Effector memory CD8-positive, alpha-beta T cell (primary cell): ENCODE measurements around the gene HOXA9.

Source experiments
- ATAC-seq: fragments of 150-1000 bp; cut with Tn5 transposase; replicated peaks from 2 replicates; pipeline ENCODE4 v1.10.0; 2021; ENCODE audit warnings: mild to moderate bottlenecking, moderate library complexity
- DNase-seq, 3 experiments: peaks; one replicate each; pipeline ENCODE4 v3.0.0; 2021
- H3K27ac Mint-ChIP-seq, 2 donors: one replicate each; pipeline ENCODE4 v1.8.0; 2022; ENCODE audit warnings: mild to moderate bottlenecking in 2 of 2, mixed read lengths in 2 of 2, moderate library complexity in 2 of 2
- H3K27me3 Mint-ChIP-seq, 2 donors: one replicate each; pipeline ENCODE4 v1.8.0; 2022; ENCODE audit warnings: mixed read lengths in 2 of 2
- H3K36me3 Mint-ChIP-seq: one replicate; pipeline ENCODE4 v1.8.0; 2022; ENCODE audit warnings: mild to moderate bottlenecking, moderate library complexity, mixed read lengths; ENCODE audit not compliant: insufficient read depth
- H3K4me1 Mint-ChIP-seq, 2 donors: one replicate each; pipeline ENCODE4 v1.8.0; 2022; ENCODE audit warnings: low read depth in 2 of 2, mixed read lengths in 2 of 2
- H3K4me3 Mint-ChIP-seq, 2 donors: one replicate each; pipeline ENCODE4 v1.8.0; 2022; ENCODE audit warnings: mild to moderate bottlenecking in 2 of 2, mixed read lengths in 2 of 2, moderate library complexity in 2 of 2
- H3K9me3 Mint-ChIP-seq, 2 donors: one replicate each; pipeline ENCODE4 v1.8.0; 2022; ENCODE audit warnings: mixed read lengths in 2 of 2

HOXA9 gene

GRCh38 chr7:27144781-27145164 is 20.6 kb downstream of the HOXA9 start:
- H3K9me3 Mint-ChIP-seq, result no peaks in the 10 kb centered on the region
- no peak for ATAC-seq
- H3K4me1 Mint-ChIP-seq, result peaks cover 2 to 3% of the 10 kb centered on the region in 2 donors
- H3K36me3 Mint-ChIP-seq, result no peaks in the 10 kb centered on the region
- H3K4me3 Mint-ChIP-seq, result no peak overlapping the region
- no peak overlapping the region for H3K27ac Mint-ChIP-seq
- no peak for DNase-seq
- peaks cover 49 to 71% of the 10 kb centered on the region in 2 donors for H3K27me3 Mint-ChIP-seq

- H3K36me3 Mint-ChIP-seq, result no peaks in the 10 kb centered on the region
- peaks cover 49 to 67% of the 10 kb centered on the region in 2 donors for H3K27me3 Mint-ChIP-seq
- no peak overlapping the region for H3K27ac Mint-ChIP-seq
- no peak overlapping the region for H3K4me3 Mint-ChIP-seq
- no peak for ATAC-seq
- no peaks in the 10 kb centered on the region for H3K9me3 Mint-ChIP-seq
- DNase-seq, result no peak
- H3K4me1 Mint-ChIP-seq, result peaks cover 2 to 3% of the 10 kb centered on the region in 2 donors
These were observed 21.2 kb downstream of the HOXA9 start for GRCh38 chr7:27143950-27144780.

- DNase-seq (no peak), ATAC-seq (no peak)
- H3K4me1 Mint-ChIP-seq, result peaks cover 2 to 3% of the 10 kb centered on the region in 2 donors
- no peaks in the 10 kb centered on the region for H3K36me3 Mint-ChIP-seq
- no peaks in the 10 kb centered on the region for H3K9me3 Mint-ChIP-seq
- H3K27ac Mint-ChIP-seq, result no peak within 1 kb of the TSS
- H3K4me3 Mint-ChIP-seq, result no peak within 1 kb of the TSS
- H3K27me3 Mint-ChIP-seq, result peaks cover 50 to 66% of the 10 kb centered on the region in 2 donors
These were observed 22.1 kb downstream of the HOXA9 start, which contains the start of gene HOXA5 for GRCh38 chr7:27143023-27143949. TSS of gene HOXA5 (minus strand) at chr7:27143681. CDS start at chr7:27143607, 74 bp downstream.

DNA sequence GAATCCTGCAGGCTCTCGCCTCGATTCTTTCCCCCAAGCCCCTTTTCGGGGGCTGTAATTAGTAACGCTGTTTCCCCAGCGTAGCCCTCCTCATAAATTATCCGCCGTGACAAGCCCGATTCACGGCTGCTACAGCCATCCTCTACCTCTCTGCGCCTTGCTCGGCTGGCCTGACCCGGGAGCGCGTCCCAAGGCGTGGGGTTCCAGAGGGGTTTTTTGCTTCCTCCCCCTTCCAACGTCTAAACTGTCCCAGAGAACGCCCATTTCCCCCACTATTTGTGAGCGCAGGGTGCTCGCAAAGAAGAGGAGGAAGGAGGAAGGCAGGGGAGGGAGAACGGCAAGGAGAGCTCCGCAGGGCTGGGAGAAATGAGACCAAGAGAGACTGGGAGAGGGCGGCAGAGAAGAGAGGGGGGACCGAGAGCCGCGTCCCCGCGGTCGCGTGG is 22.7 kb downstream of the HOXA9 start:
- DNase-seq (no peak), ATAC-seq (no peak)
- no peaks in the 10 kb centered on the region for H3K4me1 Mint-ChIP-seq
- no peak overlapping the region for H3K27ac Mint-ChIP-seq
- no peak overlapping the region for H3K4me3 Mint-ChIP-seq
- H3K9me3 Mint-ChIP-seq, result no peaks in the 10 kb centered on the region
- H3K36me3 Mint-ChIP-seq, result no peaks in the 10 kb centered on the region
- H3K27me3 Mint-ChIP-seq, result peaks cover 52 to 66% of the 10 kb centered on the region in 2 donors

- H3K27me3 Mint-ChIP-seq, result peaks cover 53 to 66% of the 10 kb centered on the region in 2 donors
- no peak for ATAC-seq
- H3K9me3 Mint-ChIP-seq, result no peaks in the 10 kb centered on the region
- no peaks in the 10 kb centered on the region for H3K36me3 Mint-ChIP-seq
- no peak overlapping the region for H3K27ac Mint-ChIP-seq
- no peak for DNase-seq
- no peak overlapping the region for H3K4me3 Mint-ChIP-seq
- H3K4me1 Mint-ChIP-seq, result no peaks in the 10 kb centered on the region
These were observed 23.3 kb downstream of the HOXA9 start for GRCh38 chr7:27141923-27142579.

DNA sequence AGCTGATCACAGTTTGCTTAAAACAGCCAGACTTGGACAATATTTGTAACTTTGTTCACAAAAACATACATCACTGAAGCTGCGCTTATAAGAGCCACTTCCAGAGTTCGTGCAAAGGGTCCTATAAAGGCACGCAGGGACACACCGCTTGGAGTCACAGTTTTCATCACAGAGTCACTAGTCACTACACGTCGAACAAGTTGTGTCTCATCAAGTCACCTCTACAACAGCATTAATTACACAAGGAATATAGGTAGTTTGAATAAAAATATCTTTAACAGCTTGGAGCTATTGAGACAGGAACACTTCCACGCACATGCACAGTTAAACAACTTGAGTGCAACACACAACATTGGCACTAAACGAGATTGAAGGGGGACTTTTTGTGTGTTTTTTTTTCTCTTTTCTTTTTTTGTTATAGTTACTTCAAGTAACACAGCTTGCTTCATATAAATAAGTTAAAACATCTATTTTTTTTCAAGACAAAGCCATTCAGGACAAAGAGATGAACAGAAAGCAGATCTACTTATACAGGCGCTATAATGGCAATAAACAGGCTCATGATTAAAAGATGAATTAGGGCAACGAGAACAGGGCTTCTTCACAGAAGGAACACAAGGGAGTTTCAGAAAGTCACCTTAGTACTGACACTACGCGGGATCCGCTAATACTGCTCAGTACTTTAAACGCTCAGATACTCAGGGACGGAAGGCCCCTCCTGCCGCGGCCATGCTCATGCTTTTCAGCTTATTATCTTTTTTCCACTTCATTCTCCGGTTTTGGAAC is 24.0 kb downstream of the HOXA9 start:
- Mint-ChIP-seq H3K4me1 (no peaks in the 10 kb centered on the region), H3K4me3 (no peak overlapping the region), H3K27me3 (peaks cover 50 to 66% of the 10 kb centered on the region in 2 donors), H3K9me3 (no peaks in the 10 kb centered on the region), H3K36me3 (no peaks in the 10 kb centered on the region), H3K27ac (no peak overlapping the region)
- DNase-seq (no peak), ATAC-seq (no peak)

GRCh38 chr7:27140126-27140857 is 25.0 kb downstream of the HOXA9 start:
- Mint-ChIP-seq H3K27ac (no peak overlapping the region), H3K36me3 (no peaks in the 10 kb centered on the region), H3K9me3 (no peaks in the 10 kb centered on the region), H3K4me3 (no peak overlapping the region), H3K4me1 (no peaks in the 10 kb centered on the region), H3K27me3 (peaks cover 51 to 66% of the 10 kb centered on the region in 2 donors)
- ATAC-seq, result no peak
- DNase-seq, result no peak

GRCh38 chr7:27139334-27140125 is 25.8 kb downstream of the HOXA9 start:
- H3K36me3 Mint-ChIP-seq, result no peaks in the 10 kb centered on the region
- peaks cover 53 to 66% of the 10 kb centered on the region in 2 donors for H3K27me3 Mint-ChIP-seq
- no peaks in the 10 kb centered on the region for H3K4me1 Mint-ChIP-seq
- ATAC-seq, result no peak
- H3K9me3 Mint-ChIP-seq, result no peaks in the 10 kb centered on the region
- no peak overlapping the region for H3K4me3 Mint-ChIP-seq
- DNase-seq, result no peak
- no peak overlapping the region for H3K27ac Mint-ChIP-seq

GRCh38 chr7:27138985-27139333 is 26.4 kb downstream of the HOXA9 start:
- no peak overlapping the region for H3K27ac Mint-ChIP-seq
- no peaks in the 10 kb centered on the region for H3K9me3 Mint-ChIP-seq
- ATAC-seq (no peak), DNase-seq (no peak)
- H3K4me3 Mint-ChIP-seq, result no peak overlapping the region
- H3K27me3 Mint-ChIP-seq, result peaks cover 59 to 72% of the 10 kb centered on the region in 2 donors
- no peaks in the 10 kb centered on the region for H3K4me1 Mint-ChIP-seq
- H3K36me3 Mint-ChIP-seq, result no peaks in the 10 kb centered on the region

DNA sequence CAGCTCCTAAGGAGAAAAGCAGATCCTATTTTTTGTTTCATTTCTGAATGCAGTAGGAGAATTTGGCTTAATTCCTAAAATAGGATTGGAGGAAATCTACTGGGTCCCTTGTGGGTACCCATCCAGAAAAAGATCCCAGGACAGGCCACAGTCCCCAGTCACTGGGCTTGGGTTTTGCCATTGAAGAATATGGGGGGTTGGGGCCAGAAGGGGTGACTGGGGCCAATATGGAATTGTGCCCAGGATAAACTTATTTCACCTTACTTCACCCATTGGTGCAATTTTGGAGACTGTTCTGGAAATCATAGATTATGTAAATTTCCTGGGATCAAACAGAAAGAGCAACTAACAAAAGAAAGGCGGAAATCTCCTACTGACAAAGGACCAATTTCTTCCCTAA is 26.9 kb downstream of the HOXA9 start:
- Mint-ChIP-seq H3K27me3 (peaks cover 64 to 77% of the 10 kb centered on the region in 2 donors), H3K4me1 (no peaks in the 10 kb centered on the region), H3K9me3 (no peaks in the 10 kb centered on the region), H3K4me3 (no peak overlapping the region), H3K27ac (no peak overlapping the region), H3K36me3 (no peaks in the 10 kb centered on the region)
- DNase-seq (no peak), ATAC-seq (no peak)

DNA sequence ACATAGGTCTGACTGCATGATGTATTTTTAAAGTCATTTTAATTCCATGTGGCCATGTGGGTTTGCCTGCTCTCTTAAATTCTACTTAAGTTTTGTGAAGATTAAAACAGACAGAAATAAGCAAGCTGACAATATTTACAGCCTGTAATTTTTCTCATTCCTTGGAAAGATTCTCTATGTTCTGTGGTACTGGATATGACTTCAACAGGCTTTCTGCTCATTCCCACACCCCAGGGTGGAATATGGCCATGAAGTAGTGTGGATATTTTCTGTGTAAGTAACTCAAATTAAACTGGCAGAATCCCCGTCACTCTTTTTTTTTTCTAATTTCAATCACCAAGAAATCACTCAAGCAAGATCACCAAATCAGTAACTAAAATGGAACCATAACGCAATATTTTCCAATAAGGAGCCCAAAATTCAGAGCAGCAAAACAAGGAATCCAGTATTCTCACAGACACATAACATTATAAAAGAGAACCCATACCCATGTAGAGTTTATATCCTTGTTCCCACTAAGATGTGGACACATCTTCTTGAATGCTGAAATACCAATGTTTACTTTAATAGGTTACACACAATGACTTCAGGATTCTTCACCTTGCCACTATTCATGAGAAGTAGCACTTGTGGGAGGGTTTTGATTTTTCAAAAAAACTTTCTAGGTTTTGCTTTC is 27.6 kb downstream of the HOXA9 start:
- peaks cover 69 to 80% of the 10 kb centered on the region in 2 donors for H3K27me3 Mint-ChIP-seq
- H3K27ac Mint-ChIP-seq, result no peak overlapping the region

More for the DNA sequence above, 27.6 kb downstream of the HOXA9 start:
- Mint-ChIP-seq H3K9me3 (no peaks in the 10 kb centered on the region), H3K4me3 (no peak overlapping the region), H3K36me3 (no peaks in the 10 kb centered on the region), H3K4me1 (no peaks in the 10 kb centered on the region)
- ATAC-seq (no peak), DNase-seq (no peak)
